Kidney epithelial cell (primary cell): ENCODE data around the gene SPATA19. TPM values are rescaled to one million over a fixed set of nuclear protein-coding genes. Genes with fewer than 3 reads are reported as not detected.
A peak's percentile ranks its signal among the peaks of the same experiment; 100 is the strongest.

Source experiments
- DNase-seq: peaks from one replicate; pipeline ENCODE4 v3.0.0-alpha.2; 2010; ENCODE audit warnings: low read depth
- H3K27me3 ChIP-seq: 2 replicates; pipeline ENCODE4 v1.6.0; 2011; ENCODE audit warnings: low read length; ENCODE audit not compliant: control insufficient read depth, insufficient read depth
- H3K36me3 ChIP-seq: 2 replicates; pipeline ENCODE4 v1.5.1; 2011; ENCODE audit warnings: low read length; ENCODE audit not compliant: control insufficient read depth, insufficient read depth
- H3K4me3 ChIP-seq: 2 replicates; pipeline ENCODE4 v1.5.1; 2011; ENCODE audit warnings: low read depth, mild to moderate bottlenecking, control low read depth, low read length
- total RNA-seq: library from RNA; depleted of rRNA; stranded (reverse); fragments of >200 nt; gene quantifications from 2 replicates; pipeline ENCODE4 v1.2.3, GENCODE V29; 2015
- TF ChIP-seq, protein P1 (sequence below): IDR thresholded peaks from 2 replicates; pipeline ENCODE4 v1.5.1; 2011; ENCODE audit warnings: mild to moderate bottlenecking, moderate library complexity, low read length, control low read depth, inconsistent platforms; ENCODE audit not compliant: insufficient read depth, poor library complexity, severe bottlenecking

Gene SPATA19
- total RNA-seq, 1 donor from 2014 or later, result not detected

DNA sequence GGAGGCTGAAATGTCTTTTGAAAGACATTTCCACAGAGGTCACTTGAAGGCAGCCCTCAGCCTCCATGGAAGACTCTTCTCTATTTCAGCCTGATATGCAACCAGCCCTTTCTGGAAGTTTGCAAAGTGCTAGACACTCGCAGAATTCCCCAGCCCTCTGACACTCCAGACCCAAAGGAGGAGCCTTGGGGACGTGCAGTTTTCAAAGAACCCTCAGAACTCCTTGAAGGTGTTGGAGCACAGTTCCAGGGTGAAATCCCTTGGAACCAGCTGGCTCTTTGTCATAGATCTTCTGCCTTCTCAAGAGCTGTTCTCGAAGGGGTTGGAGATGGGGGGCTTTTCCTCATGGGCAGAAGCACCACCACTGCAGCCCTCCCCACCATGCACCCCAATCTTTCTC is 19.6 kb downstream of the SPATA19 start:
- H3K36me3 ChIP-seq, result no peaks in the 10 kb centered on the region
- no peaks in the 10 kb centered on the region for H3K27me3 ChIP-seq
- no peak overlapping the region for H3K4me3 ChIP-seq
- TF ChIP-seq, protein P1, sequence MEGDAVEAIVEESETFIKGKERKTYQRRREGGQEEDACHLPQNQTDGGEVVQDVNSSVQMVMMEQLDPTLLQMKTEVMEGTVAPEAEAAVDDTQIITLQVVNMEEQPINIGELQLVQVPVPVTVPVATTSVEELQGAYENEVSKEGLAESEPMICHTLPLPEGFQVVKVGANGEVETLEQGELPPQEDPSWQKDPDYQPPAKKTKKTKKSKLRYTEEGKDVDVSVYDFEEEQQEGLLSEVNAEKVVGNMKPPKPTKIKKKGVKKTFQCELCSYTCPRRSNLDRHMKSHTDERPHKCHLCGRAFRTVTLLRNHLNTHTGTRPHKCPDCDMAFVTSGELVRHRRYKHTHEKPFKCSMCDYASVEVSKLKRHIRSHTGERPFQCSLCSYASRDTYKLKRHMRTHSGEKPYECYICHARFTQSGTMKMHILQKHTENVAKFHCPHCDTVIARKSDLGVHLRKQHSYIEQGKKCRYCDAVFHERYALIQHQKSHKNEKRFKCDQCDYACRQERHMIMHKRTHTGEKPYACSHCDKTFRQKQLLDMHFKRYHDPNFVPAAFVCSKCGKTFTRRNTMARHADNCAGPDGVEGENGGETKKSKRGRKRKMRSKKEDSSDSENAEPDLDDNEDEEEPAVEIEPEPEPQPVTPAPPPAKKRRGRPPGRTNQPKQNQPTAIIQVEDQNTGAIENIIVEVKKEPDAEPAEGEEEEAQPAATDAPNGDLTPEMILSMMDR, result no peak
- no peak for DNase-seq

DNA sequence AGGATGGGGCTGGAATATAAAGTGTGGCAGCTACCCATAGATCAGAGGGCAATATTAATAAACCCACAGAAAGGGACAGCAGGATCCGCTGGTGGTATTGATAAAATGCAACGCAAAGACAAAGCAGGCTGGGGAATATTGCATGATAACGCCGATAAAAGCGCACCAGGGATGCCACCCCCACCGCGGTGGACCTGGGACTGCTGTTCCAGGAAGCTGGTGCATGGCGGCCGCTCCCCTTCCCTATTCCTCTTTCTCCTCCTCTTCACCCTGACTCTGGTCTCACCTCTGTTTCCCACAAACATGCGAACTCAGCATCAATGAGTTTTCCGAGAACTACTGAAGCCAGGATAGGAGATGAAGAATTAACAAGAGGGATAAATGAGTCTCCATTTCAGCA is 20.2 kb downstream of the SPATA19 start:
- DNase-seq, result no peak
- Histone ChIP-seq H3K4me3 (no peak overlapping the region), H3K27me3 (no peaks in the 10 kb centered on the region), H3K36me3 (no peaks in the 10 kb centered on the region)
- TF ChIP-seq, protein P1, result no peak

DNA sequence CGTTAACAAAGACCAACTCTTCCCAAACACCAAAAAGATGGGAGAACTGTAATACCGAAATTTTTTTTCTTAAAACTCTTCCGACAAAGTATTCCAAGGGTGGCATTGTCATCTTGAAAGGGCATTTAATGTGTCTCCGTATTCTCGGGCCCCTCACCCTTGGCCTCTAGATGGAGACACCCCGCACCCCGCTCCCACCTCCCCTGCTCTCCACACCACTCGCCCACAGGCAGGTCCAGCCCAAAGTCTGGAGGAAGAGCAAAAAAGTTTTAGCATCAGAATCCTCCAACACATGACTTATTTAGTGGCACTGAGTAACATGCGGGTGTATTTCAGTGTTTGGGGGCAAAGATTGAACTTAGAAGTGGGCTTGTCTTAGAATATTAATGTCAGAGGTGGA is 20.7 kb downstream of the SPATA19 start:
- Histone ChIP-seq H3K4me3 (no peak overlapping the region), H3K36me3 (no peaks in the 10 kb centered on the region), H3K27me3 (no peaks in the 10 kb centered on the region)
- DNase-seq, result no peak
- TF ChIP-seq, protein P1, result no peak

DNA sequence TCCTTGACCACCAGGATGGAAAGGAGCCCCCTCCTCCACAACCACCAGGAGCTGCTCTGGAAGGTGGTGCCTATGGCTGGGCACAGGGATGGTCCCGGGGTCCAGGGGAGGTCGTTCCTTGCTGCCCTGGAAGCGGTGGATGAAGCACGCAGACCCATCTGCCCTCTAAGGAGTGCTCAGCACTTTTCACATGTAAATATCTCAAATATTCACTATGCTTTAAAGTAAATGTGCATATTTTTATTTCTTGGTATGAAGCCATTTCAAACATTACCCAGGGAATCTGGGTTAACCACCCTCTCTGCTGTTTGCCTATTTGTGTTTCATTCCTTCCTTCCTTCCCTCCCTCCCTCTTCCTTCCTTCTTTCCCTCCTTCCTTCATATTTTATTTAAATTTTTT is 21.7 kb downstream of the SPATA19 start:
- Histone ChIP-seq H3K36me3 (no peaks in the 10 kb centered on the region), H3K4me3 (no peak overlapping the region), H3K27me3 (no peaks in the 10 kb centered on the region)
- TF ChIP-seq, protein P1, result no peak
- no peak for DNase-seq

DNA sequence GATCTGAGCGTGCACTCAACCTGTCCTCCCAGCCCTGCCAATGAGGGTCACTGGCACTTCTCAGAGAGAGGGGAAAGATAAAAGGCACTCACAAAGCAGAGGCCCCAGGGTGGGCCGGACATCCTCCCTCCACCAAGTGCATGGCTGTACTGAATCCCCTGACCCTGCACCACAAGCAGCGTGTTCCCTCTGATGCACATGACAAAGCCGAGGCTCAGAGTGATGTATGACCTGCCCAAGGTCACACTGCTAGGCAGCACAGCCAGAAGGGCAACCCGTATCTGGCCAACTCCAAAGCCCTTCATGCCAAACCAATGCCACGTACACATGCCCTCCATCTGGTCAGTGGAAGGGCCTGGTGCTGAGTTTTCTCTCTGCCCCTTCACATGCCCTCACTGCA is 22.1 kb downstream of the SPATA19 start:
- no peak for DNase-seq
- TF ChIP-seq, protein P1, result no peak
- no peaks in the 10 kb centered on the region for H3K36me3 ChIP-seq
- H3K4me3 ChIP-seq, result no peak overlapping the region
- no peaks in the 10 kb centered on the region for H3K27me3 ChIP-seq

DNA sequence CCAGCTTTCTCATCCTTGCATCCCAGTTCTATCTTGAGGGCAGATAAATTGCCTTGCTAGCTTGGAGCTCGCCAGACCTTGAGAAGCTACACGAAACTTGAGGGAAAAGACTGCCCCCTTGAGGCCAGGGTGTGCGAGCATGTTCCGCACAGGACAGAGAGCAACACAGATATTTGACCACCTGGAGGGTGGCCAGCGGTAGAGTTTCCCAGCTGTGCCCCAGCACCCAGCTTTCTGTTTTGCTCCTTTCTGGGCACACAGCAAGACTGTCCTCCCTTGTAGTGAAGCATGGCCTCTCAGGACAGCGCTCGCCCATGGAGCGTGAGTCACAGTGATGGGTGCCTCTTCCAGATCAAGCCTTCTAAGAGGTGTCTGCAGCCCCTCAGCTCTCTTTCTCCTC is 23.5 kb downstream of the SPATA19 start:
- Histone ChIP-seq H3K36me3 (no peaks in the 10 kb centered on the region), H3K27me3 (no peaks in the 10 kb centered on the region), H3K4me3 (no peak overlapping the region)
- TF ChIP-seq, protein P1, result peak; percentile 51
- no peak for DNase-seq
